Activated gamma-delta T cell treated with anti-CD3 and anti-CD28 coated beads, Interleukin-2, amount 50 U/mL, for 16 hours (primary cell): ENCODE data around the gene PF4V1.

Source experiments
- DNase-seq: peaks from one replicate; pipeline ENCODE4 v3.0.0-alpha.2; 2020; ENCODE audit warnings: low read depth

Gene PF4V1

DNA sequence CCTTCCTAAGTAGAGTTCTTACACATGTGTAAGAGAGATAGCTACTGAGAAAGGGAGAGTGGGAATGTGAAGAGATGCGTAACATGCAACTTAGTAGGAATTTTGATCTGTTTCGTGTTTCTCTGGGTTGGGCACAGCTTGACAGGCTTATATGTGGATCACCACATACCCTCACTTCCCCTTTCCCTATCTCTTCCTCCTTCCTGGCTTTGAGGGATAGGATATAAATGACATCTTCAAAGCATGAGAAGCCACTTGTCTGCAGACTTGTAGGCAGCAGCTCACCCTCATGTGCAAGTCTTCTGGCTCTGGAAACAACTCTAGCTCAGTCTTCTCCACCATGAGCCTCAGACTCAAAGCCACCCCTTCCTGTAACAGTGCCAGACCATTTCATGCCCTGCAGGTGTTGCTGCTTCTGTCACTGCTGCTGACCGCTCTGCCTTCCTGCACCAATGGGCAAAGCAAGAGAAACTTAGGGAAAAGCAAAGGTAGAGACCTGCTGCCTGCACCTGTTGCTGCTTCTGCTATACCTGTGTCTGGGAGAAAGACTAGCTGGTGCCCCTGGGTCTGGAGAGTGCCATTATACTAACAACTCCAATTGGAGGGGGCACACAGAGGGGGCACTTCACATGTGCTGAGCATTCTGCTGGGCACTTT, 5.4 kb upstream of the PF4V1 start:
- no peak for DNase-seq

DNA sequence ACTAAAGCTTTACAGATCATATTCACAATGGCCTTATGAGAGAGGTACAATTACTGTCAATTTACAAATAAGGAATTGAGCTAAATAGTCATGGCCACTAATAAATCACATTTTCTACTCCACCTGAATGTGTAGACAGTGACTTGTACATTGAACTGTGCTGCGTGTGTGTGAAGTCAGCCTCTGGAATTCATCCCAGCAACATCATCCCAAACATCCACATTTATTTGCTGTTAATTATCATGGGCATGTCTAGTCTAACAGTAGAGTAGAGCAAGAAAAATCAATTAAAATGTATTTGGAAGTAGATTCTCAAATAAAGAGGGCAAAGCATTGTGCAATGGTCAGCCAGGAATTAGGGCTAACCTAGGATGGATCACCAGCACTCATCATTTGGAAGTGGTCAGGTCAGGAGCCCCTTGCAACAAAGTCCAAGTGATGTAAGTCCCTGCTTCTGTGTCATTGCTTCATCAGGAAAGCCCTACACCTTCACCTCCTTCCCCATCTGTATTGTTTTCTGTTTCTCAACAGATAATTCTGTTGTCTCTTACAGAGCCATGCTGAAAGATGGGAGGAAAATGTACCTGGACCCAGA, 4.8 kb upstream of the PF4V1 start:
- DNase-seq = no peak

DNA sequence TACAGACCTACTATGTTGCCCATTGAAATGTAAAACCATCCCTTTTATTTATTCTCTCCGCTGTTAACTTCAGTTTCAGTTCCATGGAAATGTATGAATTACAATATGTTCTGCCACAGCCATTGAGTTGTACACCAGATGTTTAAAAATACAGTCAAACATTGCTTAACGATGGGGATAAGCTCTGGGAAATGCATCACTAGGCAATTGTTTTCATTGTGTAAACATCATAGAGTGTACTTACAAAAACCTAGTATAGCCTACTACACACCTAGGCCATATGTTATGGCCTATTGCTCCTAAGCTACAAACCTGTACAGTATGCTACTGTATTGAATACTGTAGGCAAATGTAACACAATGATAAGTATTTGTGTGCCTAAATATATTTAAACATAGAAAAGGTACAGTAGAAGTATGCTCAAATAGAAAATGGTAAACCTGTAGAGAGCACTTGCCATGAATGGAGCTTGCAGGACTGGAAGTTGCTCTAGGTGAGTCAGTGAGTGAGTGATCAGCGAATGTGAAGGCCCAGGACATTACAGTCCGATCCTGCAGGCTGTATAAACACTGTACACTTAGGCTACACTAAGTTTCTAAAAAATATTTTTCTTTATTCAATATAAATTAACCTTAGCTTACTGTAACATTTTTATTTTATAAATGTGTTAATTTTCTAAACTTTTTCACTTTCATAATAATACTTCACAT, 2.7 kb upstream of the PF4V1 start:
- no peak for DNase-seq

DNA sequence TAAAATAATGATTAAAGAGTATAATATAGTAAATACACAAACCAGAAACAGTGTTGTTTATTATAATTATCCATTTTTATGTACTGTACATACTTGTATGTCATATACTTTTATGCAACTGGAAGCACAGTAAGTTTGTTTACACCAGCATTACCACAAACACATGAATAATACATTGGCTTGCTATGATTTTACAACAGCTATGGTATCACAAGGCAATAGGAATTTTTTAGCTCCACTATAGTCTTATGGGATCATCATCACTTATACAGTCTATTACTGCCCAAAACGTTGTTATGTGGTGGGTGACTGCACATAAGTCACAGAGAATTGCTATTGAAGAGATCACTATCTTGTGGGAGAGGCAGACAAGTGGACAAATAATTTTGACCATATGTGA, 1.8 kb upstream of the PF4V1 start:
- DNase-seq = no peak

DNA sequence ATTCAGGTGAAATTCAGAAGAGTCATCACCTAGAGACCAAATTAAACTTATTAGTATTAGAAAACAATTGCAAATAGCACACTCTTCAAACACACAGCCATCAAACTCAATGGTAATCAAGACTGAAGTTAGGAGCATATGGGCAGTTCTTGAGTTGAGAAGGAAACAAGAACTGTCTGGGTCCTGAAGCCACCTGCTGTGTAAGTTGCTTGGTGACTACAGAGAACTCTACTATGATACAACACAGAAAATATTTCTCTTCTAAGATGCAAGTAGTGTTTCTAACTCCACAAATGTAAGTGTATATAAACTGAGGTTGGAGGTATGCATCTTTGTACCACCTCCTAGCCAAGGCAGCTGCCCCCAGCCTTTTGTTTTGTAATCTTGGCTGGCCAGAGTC, 325 bp upstream of the PF4V1 start:
- no peak for DNase-seq

DNA sequence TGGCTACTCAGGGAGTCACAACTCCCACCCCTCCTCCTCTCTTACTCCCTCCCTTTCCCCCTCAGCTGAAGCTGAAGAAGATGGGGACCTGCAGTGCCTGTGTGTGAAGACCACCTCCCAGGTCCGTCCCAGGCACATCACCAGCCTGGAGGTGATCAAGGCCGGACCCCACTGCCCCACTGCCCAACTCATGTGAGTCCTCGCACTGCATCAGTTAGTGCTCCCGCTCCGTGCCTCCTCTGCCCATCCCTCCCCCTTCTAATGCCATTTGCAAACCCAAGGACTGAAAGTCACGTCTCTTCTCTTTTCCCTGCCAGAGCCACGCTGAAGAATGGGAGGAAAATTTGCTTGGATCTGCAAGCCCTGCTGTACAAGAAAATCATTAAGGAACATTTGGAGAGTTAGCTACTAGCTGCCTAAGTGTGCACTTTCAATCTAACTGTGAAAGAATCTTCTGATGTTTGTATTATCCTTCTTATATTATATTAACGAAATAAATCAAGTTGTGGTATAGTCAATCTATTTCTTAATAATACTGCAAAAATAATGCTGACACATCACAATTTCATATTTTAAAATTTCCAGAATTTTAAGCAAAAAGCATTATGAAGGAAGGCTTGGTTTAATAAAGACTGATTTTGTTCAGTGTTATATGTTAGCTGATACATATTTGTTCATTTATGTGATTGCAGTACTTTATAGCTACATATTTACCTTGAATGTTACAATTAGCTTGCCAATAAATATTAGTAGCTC, 800 bp downstream of the PF4V1 start:
- DNase-seq = no peak

DNA sequence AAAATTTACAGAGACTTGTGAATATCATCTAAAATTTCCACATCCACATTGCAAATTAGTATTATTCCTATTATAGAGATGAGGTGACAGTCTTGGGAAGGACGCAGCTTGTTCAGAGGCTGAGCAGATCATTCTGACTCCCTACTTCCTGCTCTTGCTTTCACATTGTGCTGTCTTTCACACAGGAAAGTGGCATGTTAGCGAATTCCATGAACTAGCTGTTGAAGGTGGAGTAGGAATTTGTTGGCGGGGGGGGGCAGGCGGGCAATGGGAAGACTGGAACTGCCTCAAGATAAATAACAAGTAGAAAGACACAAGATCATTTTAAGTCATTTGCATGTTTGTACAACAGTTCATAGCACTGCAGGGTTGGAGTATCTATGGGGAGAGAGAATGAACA, 2.3 kb downstream of the PF4V1 start:
- no peak for DNase-seq

DNA sequence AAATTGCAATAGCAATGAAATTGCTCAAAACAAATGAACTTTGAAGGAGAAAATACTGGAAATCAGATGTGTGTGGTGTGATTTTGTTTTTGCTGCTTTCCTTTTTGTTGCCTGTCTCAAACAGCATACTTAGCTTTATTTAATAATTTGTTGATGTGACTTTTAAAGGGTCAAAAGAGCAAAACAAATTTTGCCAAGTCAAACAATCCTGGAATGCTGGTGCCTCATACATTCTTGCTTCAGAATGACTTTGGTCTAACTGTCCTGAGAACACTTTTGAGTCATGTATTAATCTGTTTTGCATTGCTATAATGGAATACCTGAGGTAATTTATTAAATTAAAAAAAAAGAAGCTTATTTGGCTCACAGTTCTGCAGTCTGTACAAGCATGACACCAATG, 3.4 kb downstream of the PF4V1 start:
- DNase-seq = no peak

DNA sequence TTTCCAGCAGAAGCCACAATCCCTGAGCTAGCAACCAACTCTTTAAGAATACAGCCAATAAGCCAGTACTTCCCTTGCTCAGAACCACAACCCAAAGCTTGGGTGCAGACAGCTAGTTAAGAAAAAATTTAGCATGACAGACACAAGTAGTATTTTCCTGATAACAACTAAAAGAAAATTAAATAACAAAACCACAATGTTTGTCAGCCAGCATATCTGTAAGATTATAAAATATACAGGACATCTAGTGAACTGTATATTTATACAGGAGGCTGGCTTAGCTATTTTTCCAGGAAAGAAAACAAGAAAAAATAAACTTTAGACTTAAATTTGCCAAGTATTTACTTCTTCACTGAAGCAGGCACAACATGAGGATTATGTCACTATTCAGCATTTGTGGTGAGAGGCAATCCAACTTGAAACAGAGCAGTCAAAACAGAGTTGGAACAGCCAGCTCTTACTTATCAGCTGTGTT, 6.6 kb downstream of the PF4V1 start:
- DNase-seq = no peak

DNA sequence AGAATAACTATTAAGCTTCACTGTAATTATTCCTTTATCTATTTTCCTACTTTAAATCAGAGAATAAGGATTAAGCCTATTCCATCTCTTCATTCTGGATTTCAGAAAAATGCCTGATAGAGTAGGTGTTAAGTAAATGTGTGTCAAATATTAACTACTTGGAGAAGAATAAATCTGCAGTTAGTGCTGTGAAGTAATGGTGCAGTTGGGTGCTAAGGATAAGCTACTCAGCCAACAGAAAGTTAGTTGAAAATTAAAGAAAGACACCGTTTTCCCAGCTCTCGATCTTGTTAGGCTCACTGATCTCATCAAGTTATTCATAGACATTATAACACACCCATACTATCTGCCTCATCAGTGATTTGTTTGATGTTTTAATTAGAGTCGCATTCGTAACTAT, 7.1 kb downstream of the PF4V1 start:
- DNase-seq = no peak

DNA sequence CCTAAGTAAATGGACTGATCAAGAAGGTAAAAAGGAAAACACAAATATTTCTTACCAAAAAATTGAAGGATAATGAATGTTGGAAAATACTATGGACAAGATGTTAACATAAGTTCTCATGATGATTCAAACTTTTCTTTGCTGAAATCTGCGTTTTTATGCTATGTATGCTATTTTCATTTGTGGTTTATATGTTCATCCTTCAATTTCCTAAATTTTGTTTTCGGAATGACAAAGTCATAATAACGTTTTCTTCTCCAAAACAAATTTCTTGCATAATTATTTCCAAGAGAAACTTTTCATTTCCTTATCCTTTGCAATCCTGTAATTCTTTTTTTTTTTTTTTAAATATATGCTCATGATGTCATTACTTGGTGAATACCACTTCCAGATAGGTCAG, 7.8 kb downstream of the PF4V1 start:
- DNase-seq = no peak

DNA sequence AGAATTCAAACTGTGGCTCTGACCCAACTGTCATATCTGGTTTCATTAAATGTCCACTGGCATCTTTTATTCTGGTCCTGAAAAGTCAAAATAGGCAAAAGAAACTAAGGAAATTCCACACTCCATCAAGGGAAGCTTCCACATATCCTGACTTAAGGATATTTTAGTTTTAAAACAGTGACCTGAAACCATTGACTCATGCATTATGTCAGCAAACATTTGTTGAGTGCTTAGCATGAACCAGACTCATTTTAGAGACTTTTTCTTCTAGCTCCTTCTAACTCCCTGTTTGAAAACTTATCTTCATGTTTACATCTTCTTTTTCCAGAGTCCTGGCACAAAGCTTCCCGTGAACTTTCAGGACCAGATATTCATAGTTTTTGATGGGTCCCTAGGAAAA, 9.2 kb downstream of the PF4V1 start:
- DNase-seq = no peak

DNA sequence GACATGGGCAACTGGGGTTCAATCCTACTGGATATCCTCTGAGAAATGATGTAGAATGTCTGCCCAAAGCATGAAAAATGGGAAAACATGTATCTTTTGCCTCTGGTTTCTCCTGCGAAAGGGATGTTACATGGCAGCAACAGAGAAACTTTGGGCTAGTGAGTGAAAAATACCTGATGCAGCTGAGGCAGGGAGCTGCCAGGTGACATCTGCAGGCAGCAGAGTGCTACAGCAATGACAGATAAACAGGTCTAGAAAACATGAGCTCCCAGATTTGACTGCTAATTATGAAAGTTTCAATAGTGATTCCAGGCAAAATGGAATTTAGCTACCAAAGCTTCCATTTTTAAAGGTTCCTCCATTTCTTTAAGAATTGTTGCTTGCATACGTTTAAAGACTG, 11.3 kb downstream of the PF4V1 start:
- DNase-seq = no peak

DNA sequence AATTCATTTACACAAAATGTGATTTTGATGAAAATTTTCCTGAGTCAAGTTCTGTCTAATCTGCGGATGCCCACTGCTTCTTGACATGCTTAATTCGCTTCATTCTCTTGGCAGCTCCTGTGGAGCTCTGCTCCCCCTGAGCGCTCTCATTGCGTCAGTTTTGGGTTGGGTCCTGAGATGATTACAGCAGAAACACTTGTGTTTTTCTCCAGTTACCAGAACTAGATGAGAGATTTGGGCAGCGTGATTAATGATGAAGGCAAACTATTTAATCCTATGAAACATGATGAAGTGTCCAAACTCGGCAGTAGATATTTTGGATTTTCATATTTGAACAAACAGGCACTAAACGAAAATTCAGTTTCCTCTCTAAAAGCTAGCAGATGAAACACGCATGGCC, 11.9 kb downstream of the PF4V1 start:
- DNase-seq = no peak

DNA sequence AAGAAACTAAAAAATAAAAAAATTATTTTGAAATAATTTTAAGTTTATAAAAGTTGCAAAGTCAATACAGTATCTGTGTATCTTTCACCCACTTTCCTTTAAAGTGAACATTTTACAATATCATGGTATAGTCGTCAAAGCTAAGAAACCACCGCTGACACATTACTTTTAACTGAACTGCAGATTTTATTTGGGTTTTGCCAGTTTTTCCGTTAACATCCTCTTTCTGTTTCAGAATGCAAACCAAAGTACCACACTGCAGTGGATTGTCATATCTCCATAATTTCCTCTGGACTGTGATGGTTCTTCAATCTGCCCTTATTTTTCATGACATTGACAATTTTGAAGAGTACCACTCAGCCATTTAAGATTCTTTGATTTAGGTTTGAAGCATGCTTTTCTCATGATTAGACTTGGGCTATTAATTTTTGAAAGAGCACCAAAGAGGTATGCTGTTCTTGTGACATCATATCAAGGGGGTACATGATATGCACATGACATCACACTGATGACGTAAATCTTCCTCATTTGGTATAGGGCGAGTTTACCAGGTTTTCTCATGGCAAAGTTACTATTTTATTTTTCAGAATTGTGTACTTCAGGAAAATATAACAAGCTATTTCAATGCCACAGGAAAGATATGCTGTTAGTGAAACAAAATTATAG, 12.5 kb downstream of the PF4V1 start:
- DNase-seq = no peak

DNA sequence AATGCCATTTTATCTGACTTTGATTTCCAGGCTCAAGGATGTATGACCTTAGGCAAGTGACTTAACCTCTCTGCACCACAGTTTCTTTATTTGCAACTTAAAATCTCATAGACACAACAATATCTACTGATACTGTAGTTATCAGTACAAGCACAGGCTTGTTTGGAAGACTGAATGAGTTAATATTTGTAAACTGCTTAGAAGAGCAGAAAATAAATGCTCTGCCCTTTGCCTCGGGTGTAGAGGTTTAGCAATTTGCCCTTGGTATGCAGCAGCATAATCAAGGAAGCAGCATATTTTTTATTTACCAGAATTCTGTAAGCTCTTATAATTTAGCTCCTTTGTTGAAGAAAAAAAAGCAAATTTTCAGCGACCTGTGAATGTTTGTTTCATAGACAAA, 13.2 kb downstream of the PF4V1 start:
- DNase-seq = no peak

DNA sequence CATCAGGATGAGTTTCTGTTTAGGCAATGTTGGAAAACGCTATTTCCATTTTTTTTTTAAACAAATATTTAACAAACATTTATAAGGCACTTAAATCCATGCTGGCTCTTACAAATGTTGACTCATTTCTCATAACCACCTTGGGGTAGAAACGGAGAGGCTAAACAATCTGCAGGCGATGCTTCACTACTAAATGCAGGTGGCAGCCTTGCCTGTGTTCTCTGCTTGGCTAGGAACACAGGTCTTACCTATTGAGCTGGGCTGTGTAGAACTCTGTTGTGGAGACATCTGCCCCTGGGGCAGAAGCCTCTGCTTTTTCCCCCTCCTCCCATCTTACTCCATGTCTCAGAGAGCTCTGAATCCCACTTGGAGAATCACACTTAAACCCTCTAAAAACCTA, 14.7 kb downstream of the PF4V1 start:
- DNase-seq = no peak

DNA sequence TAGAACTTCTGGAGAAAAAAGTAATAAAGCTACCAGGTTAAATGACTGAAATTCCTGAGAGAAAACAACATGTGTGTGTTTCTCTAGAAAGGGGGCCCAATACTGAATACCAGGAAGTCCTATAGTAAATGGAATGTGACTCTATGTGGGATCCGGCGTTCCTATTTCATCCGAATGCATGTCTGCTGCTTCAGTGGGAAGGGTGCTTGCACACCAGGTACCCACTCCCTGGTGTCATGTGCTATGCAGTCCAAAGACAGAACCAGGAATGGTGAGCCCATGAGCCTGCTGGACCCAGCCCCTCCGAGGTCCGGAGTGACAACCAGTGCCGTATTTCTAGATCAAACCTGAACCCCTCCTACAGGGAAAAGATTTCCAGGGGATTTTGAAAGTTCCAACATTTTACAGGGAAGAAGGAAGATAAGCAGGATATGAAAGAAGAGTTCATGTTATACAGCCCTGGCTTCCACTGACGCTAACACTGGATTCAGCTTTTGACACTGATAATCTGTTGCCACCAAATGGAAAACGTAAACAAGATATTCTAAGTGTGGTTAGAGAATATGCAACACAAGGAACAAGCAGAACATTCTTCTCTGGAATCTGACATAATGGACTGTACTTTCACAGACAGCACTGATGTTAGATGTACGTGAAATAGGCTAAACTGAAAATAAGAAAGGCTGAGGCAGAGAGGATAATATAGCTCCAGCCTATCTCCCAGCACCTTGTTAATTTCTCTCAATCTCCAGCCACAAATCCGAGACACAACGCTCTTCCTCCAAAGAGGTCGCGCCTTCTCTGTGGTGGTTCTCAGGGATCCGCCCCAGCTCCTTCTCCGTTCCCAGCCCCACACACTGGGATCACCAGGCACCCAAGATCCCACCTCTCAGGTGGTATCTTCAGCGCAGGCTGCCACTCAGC, 15.4 kb downstream of the PF4V1 start:
- no peak for DNase-seq

DNA sequence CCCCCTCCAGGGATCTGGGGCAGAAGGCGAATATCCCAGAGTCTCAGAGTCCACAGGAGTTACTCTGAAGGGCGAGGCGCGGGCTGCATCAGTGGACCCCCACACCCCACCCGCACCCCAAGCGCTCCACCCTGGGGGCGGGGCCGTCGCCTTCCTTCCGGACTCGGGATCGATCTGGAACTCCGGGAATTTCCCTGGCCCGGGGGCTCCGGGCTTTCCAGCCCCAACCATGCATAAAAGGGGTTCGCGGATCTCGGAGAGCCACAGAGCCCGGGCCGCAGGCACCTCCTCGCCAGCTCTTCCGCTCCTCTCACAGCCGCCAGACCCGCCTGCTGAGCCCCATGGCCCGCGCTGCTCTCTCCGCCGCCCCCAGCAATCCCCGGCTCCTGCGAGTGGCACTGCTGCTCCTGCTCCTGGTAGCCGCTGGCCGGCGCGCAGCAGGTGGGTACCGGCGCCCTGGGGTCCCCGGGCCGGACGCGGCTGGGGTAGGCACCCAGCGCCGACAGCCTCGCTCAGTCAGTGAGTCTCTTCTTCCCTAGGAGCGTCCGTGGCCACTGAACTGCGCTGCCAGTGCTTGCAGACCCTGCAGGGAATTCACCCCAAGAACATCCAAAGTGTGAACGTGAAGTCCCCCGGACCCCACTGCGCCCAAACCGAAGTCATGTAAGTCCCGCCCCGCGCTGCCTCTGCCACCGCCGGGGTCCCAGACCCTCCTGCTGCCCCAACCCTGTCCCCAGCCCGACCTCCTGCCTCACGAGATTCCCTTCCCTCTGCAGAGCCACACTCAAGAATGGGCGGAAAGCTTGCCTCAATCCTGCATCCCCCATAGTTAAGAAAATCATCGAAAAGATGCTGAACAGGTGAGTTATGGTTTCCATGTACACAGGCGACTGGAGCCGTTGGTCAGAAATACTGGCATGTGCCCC, 16.3 kb downstream of the PF4V1 start, which contains the start of gene CXCL1:
TSS of gene CXCL1 (plus strand) at position 264 of the 926 bp plus-strand sequence. CDS start at position 342, 78 bp downstream.
- DNase-seq = no peak

DNA sequence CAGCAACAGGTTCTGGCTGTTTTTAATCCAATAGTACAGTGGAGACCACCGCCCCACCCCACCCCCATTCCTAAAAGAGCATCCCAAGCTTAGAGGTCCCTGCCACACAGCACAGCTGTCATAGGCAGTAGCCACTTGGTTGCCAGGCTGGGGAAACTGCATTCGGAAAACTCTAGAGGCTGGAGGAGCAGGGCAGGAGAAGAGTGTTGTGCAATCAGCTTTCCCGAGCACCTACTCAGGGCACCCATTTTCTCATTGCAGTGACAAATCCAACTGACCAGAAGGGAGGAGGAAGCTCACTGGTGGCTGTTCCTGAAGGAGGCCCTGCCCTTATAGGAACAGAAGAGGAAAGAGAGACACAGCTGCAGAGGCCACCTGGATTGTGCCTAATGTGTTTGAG, 17.2 kb downstream of the PF4V1 start:
- no peak for DNase-seq
